Endothelial cell (in vitro differentiated cells): ENCODE measurements around the gene ADORA2B. TPM values are rescaled to one million over a fixed set of nuclear protein-coding genes. Genes with fewer than 3 reads are reported as not detected.

Experiments
- DNase-seq: peaks from one replicate; pipeline ENCODE4 v3.0.0; 2021; ENCODE audit warnings: low spot score
- H3K27ac Mint-ChIP-seq: one replicate; pipeline ENCODE4 v1.8.0; 2021; ENCODE audit warnings: mixed read lengths, inconsistent platforms; ENCODE audit not compliant: unreplicated experiment
- H3K27me3 Mint-ChIP-seq: one replicate; pipeline ENCODE4 v1.8.0; 2021; ENCODE audit warnings: mild to moderate bottlenecking, moderate library complexity, mixed read lengths, inconsistent platforms; ENCODE audit not compliant: unreplicated experiment
- H3K36me3 Mint-ChIP-seq: one replicate; pipeline ENCODE4 v1.8.0; 2021; ENCODE audit warnings: mild to moderate bottlenecking, low read depth, mixed read lengths, inconsistent platforms; ENCODE audit not compliant: unreplicated experiment
- H3K4me1 Mint-ChIP-seq: one replicate; pipeline ENCODE4 v1.8.0; 2021; ENCODE audit warnings: mild to moderate bottlenecking, mixed read lengths, inconsistent platforms; ENCODE audit not compliant: unreplicated experiment
- H3K4me3 Mint-ChIP-seq: one replicate; pipeline ENCODE4 v1.8.0; 2021; ENCODE audit warnings: mild to moderate bottlenecking, mixed read lengths, inconsistent platforms; ENCODE audit not compliant: unreplicated experiment
- H3K9me3 Mint-ChIP-seq: one replicate; pipeline ENCODE4 v1.8.0; 2021; ENCODE audit warnings: mixed read lengths, inconsistent platforms; ENCODE audit not compliant: unreplicated experiment
- total RNA-seq: library from RNA; stranded (reverse); fragmentation: NEBNext Ultra II Directional; extraction: Animal tissue kit (Norgen Biotek cat#: 25700); gene quantifications from one replicate; pipeline ENCODE4 v1.2.1, GENCODE V29; 2021; ENCODE audit not compliant: unreplicated experiment
- TF ChIP-seq, protein P1 (sequence below): fragments of 200-600 bp; sonication (generic); IDR thresholded peaks from one replicate; pipeline ENCODE4 v1.5.0; 2021; ENCODE audit warnings: antibody characterized with exemption; ENCODE audit not compliant: unreplicated experiment

ADORA2B gene
- total RNA-seq, 1 donor from 2014 or later: 5.2 TPM

DNA sequence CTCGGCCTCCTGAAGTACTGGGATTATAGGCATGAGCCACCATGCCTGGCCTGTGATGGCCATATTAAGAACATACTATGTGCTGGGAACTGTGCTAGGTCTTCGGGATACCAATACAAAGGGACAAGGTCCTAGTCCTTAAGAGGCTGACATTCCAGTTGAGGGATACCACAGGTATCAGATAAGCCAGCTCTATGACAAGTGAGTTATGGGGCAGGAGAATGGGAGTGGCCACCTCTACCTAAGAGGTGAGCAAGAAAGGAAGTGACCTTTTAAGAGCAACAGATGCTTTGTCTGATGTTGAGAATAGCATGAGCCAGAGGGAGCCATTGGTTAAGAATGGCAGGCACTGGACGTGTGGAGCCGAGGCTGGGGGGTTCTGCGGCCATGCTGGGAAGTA lies 27.0 kb downstream of the ADORA2B start:
- peaks cover 11% of the 10 kb centered on the region for H3K4me1 Mint-ChIP-seq
- no peaks in the 10 kb centered on the region for H3K9me3 Mint-ChIP-seq

DNA sequence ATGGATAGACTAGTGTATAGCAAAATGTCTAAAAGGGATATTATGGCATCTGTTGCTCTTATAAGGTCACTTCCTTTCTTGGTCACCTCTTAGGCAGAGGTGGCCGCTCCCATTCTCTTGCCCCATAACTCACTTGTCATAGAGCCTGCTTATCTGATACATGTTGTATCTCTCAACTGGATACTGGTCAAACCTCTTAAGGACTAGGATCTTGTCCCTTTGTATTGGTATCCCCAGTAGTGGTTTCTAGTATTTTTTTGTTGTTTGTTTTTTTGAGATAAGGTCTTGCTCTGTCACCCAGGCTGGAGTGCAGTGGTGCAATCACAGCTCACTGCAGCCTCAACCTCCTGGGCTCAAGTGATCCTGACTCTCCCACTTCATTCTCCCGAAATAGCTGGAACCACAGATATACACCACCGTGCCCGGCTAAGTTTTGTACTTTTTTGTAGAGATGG lies 27.6 kb downstream of the ADORA2B start:
- no peak for DNase-seq
- Mint-ChIP-seq H3K27ac (no peak overlapping the region), H3K4me1 (peaks cover 8% of the 10 kb centered on the region), H3K36me3 (peaks cover 7% of the 10 kb centered on the region), H3K9me3 (no peaks in the 10 kb centered on the region), H3K4me3 (no peak overlapping the region), H3K27me3 (peaks cover 6% of the 10 kb centered on the region)
- TF ChIP-seq, protein P1, sequence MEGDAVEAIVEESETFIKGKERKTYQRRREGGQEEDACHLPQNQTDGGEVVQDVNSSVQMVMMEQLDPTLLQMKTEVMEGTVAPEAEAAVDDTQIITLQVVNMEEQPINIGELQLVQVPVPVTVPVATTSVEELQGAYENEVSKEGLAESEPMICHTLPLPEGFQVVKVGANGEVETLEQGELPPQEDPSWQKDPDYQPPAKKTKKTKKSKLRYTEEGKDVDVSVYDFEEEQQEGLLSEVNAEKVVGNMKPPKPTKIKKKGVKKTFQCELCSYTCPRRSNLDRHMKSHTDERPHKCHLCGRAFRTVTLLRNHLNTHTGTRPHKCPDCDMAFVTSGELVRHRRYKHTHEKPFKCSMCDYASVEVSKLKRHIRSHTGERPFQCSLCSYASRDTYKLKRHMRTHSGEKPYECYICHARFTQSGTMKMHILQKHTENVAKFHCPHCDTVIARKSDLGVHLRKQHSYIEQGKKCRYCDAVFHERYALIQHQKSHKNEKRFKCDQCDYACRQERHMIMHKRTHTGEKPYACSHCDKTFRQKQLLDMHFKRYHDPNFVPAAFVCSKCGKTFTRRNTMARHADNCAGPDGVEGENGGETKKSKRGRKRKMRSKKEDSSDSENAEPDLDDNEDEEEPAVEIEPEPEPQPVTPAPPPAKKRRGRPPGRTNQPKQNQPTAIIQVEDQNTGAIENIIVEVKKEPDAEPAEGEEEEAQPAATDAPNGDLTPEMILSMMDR: no peak

More for the DNA sequence above, 27.0 kb downstream of the ADORA2B start:
- DNase-seq: no peak
- H3K27me3 Mint-ChIP-seq: peaks cover 8% of the 10 kb centered on the region
- H3K4me3 Mint-ChIP-seq: peak overlapping the region; percentile 34
- H3K36me3 Mint-ChIP-seq: peaks cover 2% of the 10 kb centered on the region
- no peak overlapping the region for H3K27ac Mint-ChIP-seq
- TF ChIP-seq, protein P1: no peak

DNA sequence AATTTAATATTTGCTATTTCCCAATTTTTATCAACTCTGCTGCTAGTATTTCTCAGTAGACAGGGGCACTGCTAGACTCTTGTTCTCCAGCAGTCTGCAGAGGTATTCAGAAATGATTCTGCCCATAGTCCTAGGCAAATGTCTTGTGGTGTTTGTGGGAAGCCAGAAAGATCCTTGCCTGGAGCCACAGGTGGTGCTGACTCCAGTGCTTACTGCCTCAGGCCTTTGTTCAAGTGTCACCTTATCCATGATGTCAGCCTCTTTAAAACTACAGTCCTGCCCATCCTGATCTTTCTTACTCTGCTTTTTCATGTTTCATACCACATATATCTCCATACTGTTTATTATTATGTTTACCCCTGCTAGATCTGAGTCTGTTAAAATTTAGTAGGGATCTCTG lies 28.1 kb downstream of the ADORA2B start:
- DNase-seq: no peak
- Mint-ChIP-seq H3K36me3 (peaks cover 10% of the 10 kb centered on the region), H3K9me3 (no peaks in the 10 kb centered on the region), H3K27ac (no peak overlapping the region), H3K27me3 (peaks cover 2% of the 10 kb centered on the region), H3K4me1 (peaks cover 3% of the 10 kb centered on the region), H3K4me3 (no peak overlapping the region)
- TF ChIP-seq, protein P1: no peak

- peaks cover 3% of the 10 kb centered on the region for H3K4me1 Mint-ChIP-seq
- no peaks in the 10 kb centered on the region for H3K9me3 Mint-ChIP-seq
- H3K27me3 Mint-ChIP-seq: peaks cover 2% of the 10 kb centered on the region
- TF ChIP-seq, protein P1: no peak
- no peak overlapping the region for H3K4me3 Mint-ChIP-seq
- H3K36me3 Mint-ChIP-seq: peaks cover 12% of the 10 kb centered on the region
- DNase-seq: no peak
- H3K27ac Mint-ChIP-seq: no peak overlapping the region
Observed at GRCh38 chr17:15973834-15974233, 28.9 kb downstream of the ADORA2B start.

DNA sequence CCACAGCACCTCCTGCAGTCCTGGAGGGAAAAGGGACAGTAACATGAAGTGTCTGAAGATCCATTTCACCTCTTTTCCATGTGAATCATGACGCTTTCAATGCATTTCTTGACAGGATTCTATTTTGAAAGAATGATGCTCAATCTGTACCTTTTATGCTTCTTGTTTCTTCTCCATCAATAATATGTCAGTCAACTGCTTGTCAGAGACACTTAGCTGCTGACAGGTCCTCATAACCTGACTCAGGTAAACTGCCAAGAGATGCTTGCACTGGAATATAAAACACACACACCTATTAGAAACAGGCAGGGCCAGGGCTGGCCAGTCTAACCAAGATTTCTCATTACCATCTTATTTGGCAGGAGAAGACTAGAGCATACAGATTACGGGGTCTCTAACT lies 33.0 kb downstream of the ADORA2B start:
- no peak for DNase-seq
- Mint-ChIP-seq H3K4me1 (peaks cover 3% of the 10 kb centered on the region), H3K27ac (no peak overlapping the region), H3K9me3 (no peaks in the 10 kb centered on the region), H3K27me3 (peaks cover 4% of the 10 kb centered on the region), H3K36me3 (peaks cover 35% of the 10 kb centered on the region), H3K4me3 (peak overlapping the region; percentile 60)
- TF ChIP-seq, protein P1: no peak
